Amygdala (tissue), 56 donors: ENCODE results near the gene ETV6.

Experiments used
- DNase-seq, 56 donors: peaks; one replicate each; lab custom pipeline; 2025; lab: John Stamatoyannopoulos, UW

ETV6 gene

GRCh38 chr12:11815397-11815796, 165.9 kb downstream of the ETV6 start:
- DNase-seq: no peak

GRCh38 chr12:11819643-11820042, 170.2 kb downstream of the ETV6 start:
- DNase-seq: peak in 6 of 56 donors; percentile 12 to 43 (median 20)

- DNase-seq: no peak
These were observed 171.0 kb downstream of the ETV6 start for GRCh38 chr12:11820476-11820875.

GRCh38 chr12:11821386-11822080, 172.1 kb downstream of the ETV6 start:
- DNase-seq: no peak

- peak in 3 of 56 donors; percentile 26 to 52 (median 32) for DNase-seq
These were observed 172.8 kb downstream of the ETV6 start for GRCh38 chr12:11822081-11822834.

- DNase-seq: no peak
These were observed 173.6 kb downstream of the ETV6 start for GRCh38 chr12:11823043-11823442.

- DNase-seq: no peak
These were observed 174.1 kb downstream of the ETV6 start for GRCh38 chr12:11823593-11823992.

GRCh38 chr12:11824069-11824468, 174.6 kb downstream of the ETV6 start:
- DNase-seq: peak in 1 of 56 donors; percentile 17

- no peak for DNase-seq
These were observed 175.3 kb downstream of the ETV6 start for GRCh38 chr12:11824736-11825135.

- DNase-seq: no peak
These were observed 175.8 kb downstream of the ETV6 start for GRCh38 chr12:11825278-11825677.

GRCh38 chr12:11826574-11826973, 177.1 kb downstream of the ETV6 start:
- no peak for DNase-seq

GRCh38 chr12:11827091-11828061, 177.9 kb downstream of the ETV6 start:
- DNase-seq: peak in 15 of 56 donors; percentile 12 to 48 (median 21)

- DNase-seq: no peak
These were observed 180.3 kb downstream of the ETV6 start for GRCh38 chr12:11829764-11830194.

- DNase-seq: no peak
These were observed 180.9 kb downstream of the ETV6 start for GRCh38 chr12:11830307-11830801.

- no peak for DNase-seq
These were observed 182.6 kb downstream of the ETV6 start for GRCh38 chr12:11832093-11832492.

- no peak for DNase-seq
These were observed 183.9 kb downstream of the ETV6 start for GRCh38 chr12:11833174-11833895.

- no peak for DNase-seq
These were observed 184.8 kb downstream of the ETV6 start for GRCh38 chr12:11834104-11834812.

- DNase-seq: no peak
These were observed 185.5 kb downstream of the ETV6 start for GRCh38 chr12:11834931-11835330.
